HG03460 (cell line): Measurements from ENCODE around the gene CRYBG3.

Experiments
- ATAC-seq: cut with Tn5 transposase; IDR thresholded peaks from one replicate; pipeline ENCODE4 v1.9.1; 2021; ENCODE audit not compliant: unreplicated experiment

Gene CRYBG3

GRCh38 chr3:97835761-97836160, 13.9 kb downstream of the CRYBG3 start:
- no peak for ATAC-seq

GRCh38 chr3:97838393-97838792, 16.6 kb downstream of the CRYBG3 start:
- no peak for ATAC-seq

GRCh38 chr3:97839944-97840343, 18.1 kb downstream of the CRYBG3 start:
- ATAC-seq = no peak

GRCh38 chr3:97841304-97841703, 19.5 kb downstream of the CRYBG3 start:
- ATAC-seq = no peak

GRCh38 chr3:97841956-97842355, 20.1 kb downstream of the CRYBG3 start:
- ATAC-seq = no peak

GRCh38 chr3:97848779-97849178, 27.0 kb downstream of the CRYBG3 start:
- ATAC-seq = no peak

GRCh38 chr3:97857401-97857800, 35.6 kb downstream of the CRYBG3 start:
- no peak for ATAC-seq

GRCh38 chr3:97860364-97860763, 38.6 kb downstream of the CRYBG3 start:
- ATAC-seq = no peak

GRCh38 chr3:97862582-97862981, 40.8 kb downstream of the CRYBG3 start:
- ATAC-seq = no peak

- no peak for ATAC-seq
These were observed 41.2 kb downstream of the CRYBG3 start for GRCh38 chr3:97863031-97863430.

- ATAC-seq = no peak
These were observed 42.0 kb downstream of the CRYBG3 start for GRCh38 chr3:97863775-97864174.

GRCh38 chr3:97871186-97871585, 49.4 kb downstream of the CRYBG3 start:
- ATAC-seq = no peak

GRCh38 chr3:97871801-97872524, 50.2 kb downstream of the CRYBG3 start:
- ATAC-seq = no peak

- ATAC-seq = no peak
These were observed 50.8 kb downstream of the CRYBG3 start for GRCh38 chr3:97872525-97873042.

- no peak for ATAC-seq
These were observed 58.5 kb downstream of the CRYBG3 start for GRCh38 chr3:97880267-97880666.

- ATAC-seq = no peak
These were observed 61.3 kb downstream of the CRYBG3 start for GRCh38 chr3:97882975-97883598.

GRCh38 chr3:97883736-97884135, 61.9 kb downstream of the CRYBG3 start:
- no peak for ATAC-seq

- no peak for ATAC-seq
These were observed 62.8 kb downstream of the CRYBG3 start for GRCh38 chr3:97884586-97885123.

- no peak for ATAC-seq
These were observed 64.4 kb downstream of the CRYBG3 start for GRCh38 chr3:97885931-97886824.

- no peak for ATAC-seq
These were observed 68.0 kb downstream of the CRYBG3 start for GRCh38 chr3:97889814-97890213.

- no peak for ATAC-seq
These were observed 71.0 kb downstream of the CRYBG3 start for GRCh38 chr3:97892852-97893251.
